ENCODE results near the gene PRRT4. TPM values are rescaled to one million over a fixed set of nuclear protein-coding genes. Genes with fewer than 3 reads are reported as not detected.

The PRRT4 gene
- total and polyA plus RNA-seq, 2 donors: 0.28 to 0.66 TPM

- Histone ChIP-seq H3K27ac (ENCODE audit: low read depth in 1 of 2, low read length in 1 of 2) (no peak overlapping the region), H3K36me3 (ENCODE audit: control insufficient read depth in 2 of 2, insufficient read depth in 2 of 2, low read length in 1 of 2) (peaks cover 34 to 52% of the 10 kb centered on the region in 2 donors), H3K4me3 (ENCODE audit: low read length in 2 of 2) (no peak overlapping the region), H3K27me3 (ENCODE audit: control insufficient read depth in 2 of 2, insufficient read depth in 1 of 2, low read length in 1 of 2) (no peaks in the 10 kb centered on the region), H3K9me3 (ENCODE audit: control insufficient read depth in 2 of 2, insufficient read depth in 1 of 2, low read length in 1 of 2) (no peaks in the 10 kb centered on the region), H3K4me1 (ENCODE audit: control insufficient read depth in 2 of 2, insufficient read depth in 2 of 2, low read length in 2 of 2) (no peaks in the 10 kb centered on the region)
- WGBS: 95% methylated on average over 5 of the region's 5 CpGs
- no peak for DNase-seq (ENCODE audit: low read depth in 6 of 9, low spot score in 9 of 9)
Observed at GRCh38 chr7:128303643-128304042, 57.8 kb downstream of the PRRT4 start.

- Histone ChIP-seq H3K4me3 (ENCODE audit: low read length in 2 of 2) (no peak overlapping the region), H3K9me3 (ENCODE audit: control insufficient read depth in 2 of 2, insufficient read depth in 1 of 2, low read length in 1 of 2) (no peaks in the 10 kb centered on the region), H3K36me3 (ENCODE audit: control insufficient read depth in 2 of 2, insufficient read depth in 2 of 2, low read length in 1 of 2) (peaks cover 34 to 48% of the 10 kb centered on the region in 2 donors), H3K27me3 (ENCODE audit: control insufficient read depth in 2 of 2, insufficient read depth in 1 of 2, low read length in 1 of 2) (no peaks in the 10 kb centered on the region), H3K27ac (ENCODE audit: low read depth in 1 of 2, low read length in 1 of 2) (no peak overlapping the region), H3K4me1 (ENCODE audit: control insufficient read depth in 2 of 2, insufficient read depth in 2 of 2, low read length in 2 of 2) (no peaks in the 10 kb centered on the region)
- WGBS: 98% methylated on average over 2 of the region's 2 CpGs
- no peak for DNase-seq (ENCODE audit: low read depth in 6 of 9, low spot score in 9 of 9)
Observed at GRCh38 chr7:128303133-128303532, 58.4 kb downstream of the PRRT4 start.

- H3K27ac ChIP-seq (ENCODE audit: low read depth in 1 of 2, low read length in 1 of 2): no peak overlapping the region
- H3K27me3 ChIP-seq (ENCODE audit: control insufficient read depth in 2 of 2, insufficient read depth in 1 of 2, low read length in 1 of 2): no peaks in the 10 kb centered on the region
- no peaks in the 10 kb centered on the region for H3K4me1 ChIP-seq (ENCODE audit: control insufficient read depth in 2 of 2, insufficient read depth in 2 of 2, low read length in 2 of 2)
- no peaks in the 10 kb centered on the region for H3K9me3 ChIP-seq (ENCODE audit: control insufficient read depth in 2 of 2, insufficient read depth in 1 of 2, low read length in 1 of 2)
- H3K4me3 ChIP-seq (ENCODE audit: low read length in 2 of 2): no peak overlapping the region
- no peak for DNase-seq (ENCODE audit: low read depth in 6 of 9, low spot score in 9 of 9)
- peaks cover 33 to 41% of the 10 kb centered on the region in 2 donors for H3K36me3 ChIP-seq (ENCODE audit: control insufficient read depth in 2 of 2, insufficient read depth in 2 of 2, low read length in 1 of 2)
- 93% methylated on average over 10 of the region's 10 CpGs for WGBS
Observed at GRCh38 chr7:128302139-128302538, 59.4 kb downstream of the PRRT4 start.

Other genes starting within 250 kb of the PRRT4 start
- gene LEP, start 120.4 kb downstream of the PRRT4 start, total RNA-seq: 0.05 TPM
- gene LEP, start 120.4 kb downstream of the PRRT4 start, polyA plus RNA-seq: 0.05 TPM
- gene RBM28, start 17.8 kb downstream of the PRRT4 start, total RNA-seq: 19.9 TPM
- 24.7 TPM for gene RBM28, start 17.8 kb downstream of the PRRT4 start, polyA plus RNA-seq
- 11.3 TPM for gene IMPDH1, start 48.3 kb upstream of the PRRT4 start, total RNA-seq
- gene IMPDH1, start 48.3 kb upstream of the PRRT4 start, polyA plus RNA-seq: 27.2 TPM
- gene HILPDA, start 94.2 kb upstream of the PRRT4 start, total RNA-seq: 9.0 TPM
- 8.6 TPM for gene HILPDA, start 94.2 kb upstream of the PRRT4 start, polyA plus RNA-seq
- gene METTL2B, start 115.1 kb upstream of the PRRT4 start, total RNA-seq: 14.3 TPM
- 11.6 TPM for gene METTL2B, start 115.1 kb upstream of the PRRT4 start, polyA plus RNA-seq

Measured in thymus (tissue), 11 donors.